Bronchial epithelial cell (primary cell): Measurements from ENCODE around the gene PDLIM7. TPM values are rescaled to one million over a fixed set of nuclear protein-coding genes. Genes with fewer than 3 reads are reported as not detected.
"Not testable (repeated sequence)": the region's sequence is repeated elsewhere in the genome, so short reads cannot be mapped to it uniquely, and the experiment has no call there.

Source experiments
- DNase-seq: peaks from one replicate; pipeline ENCODE4 v3.0.0-alpha.2; 2010; ENCODE audit warnings: low read depth
- FAIRE-seq: peaks from 2 replicates; lab custom pipeline; 2011; peaks lifted over from hg19 to GRCh38; lab: Jason Lieb, UNC
- H3K27me3 ChIP-seq: 2 replicates; pipeline ENCODE4 v1.5.1; 2011; ENCODE audit warnings: low read length; ENCODE audit not compliant: control insufficient read depth, insufficient read depth
- H3K36me3 ChIP-seq: 2 replicates; pipeline ENCODE4 v1.5.1; 2011; ENCODE audit warnings: low read length; ENCODE audit not compliant: control insufficient read depth, insufficient read depth
- H3K4me3 ChIP-seq: 2 replicates; pipeline ENCODE4 v1.5.1; 2011; ENCODE audit warnings: mild to moderate bottlenecking, low read depth, low read length, control low read depth
- total RNA-seq: library from RNA; depleted of rRNA; stranded (reverse); fragments of >200 nt; gene quantifications from 2 replicates; pipeline ENCODE4 v1.2.1, GENCODE V29; 2014
- TF ChIP-seq, protein P1 (sequence below): IDR thresholded peaks from 2 replicates; pipeline ENCODE4 v1.5.1; 2011; ENCODE audit warnings: mild to moderate bottlenecking, moderate library complexity, low read length, control low read depth, inconsistent platforms; ENCODE audit not compliant: insufficient read depth, severe bottlenecking

Gene PDLIM7
- total RNA-seq, 1 donor from 2014 or later: 19.5 TPM

- H3K4me3 ChIP-seq: no peak overlapping the region
- DNase-seq (no peak), FAIRE-seq (no peak)
- H3K36me3 ChIP-seq: peaks cover 66% of the 10 kb centered on the region
- TF ChIP-seq, protein P1, sequence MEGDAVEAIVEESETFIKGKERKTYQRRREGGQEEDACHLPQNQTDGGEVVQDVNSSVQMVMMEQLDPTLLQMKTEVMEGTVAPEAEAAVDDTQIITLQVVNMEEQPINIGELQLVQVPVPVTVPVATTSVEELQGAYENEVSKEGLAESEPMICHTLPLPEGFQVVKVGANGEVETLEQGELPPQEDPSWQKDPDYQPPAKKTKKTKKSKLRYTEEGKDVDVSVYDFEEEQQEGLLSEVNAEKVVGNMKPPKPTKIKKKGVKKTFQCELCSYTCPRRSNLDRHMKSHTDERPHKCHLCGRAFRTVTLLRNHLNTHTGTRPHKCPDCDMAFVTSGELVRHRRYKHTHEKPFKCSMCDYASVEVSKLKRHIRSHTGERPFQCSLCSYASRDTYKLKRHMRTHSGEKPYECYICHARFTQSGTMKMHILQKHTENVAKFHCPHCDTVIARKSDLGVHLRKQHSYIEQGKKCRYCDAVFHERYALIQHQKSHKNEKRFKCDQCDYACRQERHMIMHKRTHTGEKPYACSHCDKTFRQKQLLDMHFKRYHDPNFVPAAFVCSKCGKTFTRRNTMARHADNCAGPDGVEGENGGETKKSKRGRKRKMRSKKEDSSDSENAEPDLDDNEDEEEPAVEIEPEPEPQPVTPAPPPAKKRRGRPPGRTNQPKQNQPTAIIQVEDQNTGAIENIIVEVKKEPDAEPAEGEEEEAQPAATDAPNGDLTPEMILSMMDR: no peak
- no peaks in the 10 kb centered on the region for H3K27me3 ChIP-seq
These were observed 8.2 kb downstream of the PDLIM7 start for GRCh38 chr5:177489119-177489716.

DNA sequence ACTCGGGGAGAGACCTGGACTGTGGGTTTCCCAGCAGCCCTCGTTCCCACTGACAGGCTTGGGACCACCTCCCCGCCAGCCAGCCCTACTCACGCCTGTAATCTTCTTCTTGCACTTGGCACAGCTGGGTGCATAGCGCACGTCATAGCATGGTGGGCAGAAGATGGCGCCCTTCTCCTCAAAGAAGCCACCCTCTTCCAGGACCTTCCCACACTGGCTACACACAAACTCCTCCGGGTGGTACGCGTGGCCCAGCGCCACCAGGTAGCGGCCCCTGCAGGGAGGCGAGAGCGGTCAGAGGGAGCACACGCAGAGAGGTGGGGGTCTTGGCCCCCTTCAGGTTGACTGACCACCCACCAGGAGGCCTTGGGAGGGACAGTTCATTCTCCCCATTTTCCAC is 9.4 kb downstream of the PDLIM7 start:
- Histone ChIP-seq H3K27me3 (no peaks in the 10 kb centered on the region), H3K4me3 (no peak overlapping the region), H3K36me3 (peaks cover 67% of the 10 kb centered on the region)
- TF ChIP-seq, protein P1: no peak
- peak; percentile 83 for FAIRE-seq
- no peak for DNase-seq

DNA sequence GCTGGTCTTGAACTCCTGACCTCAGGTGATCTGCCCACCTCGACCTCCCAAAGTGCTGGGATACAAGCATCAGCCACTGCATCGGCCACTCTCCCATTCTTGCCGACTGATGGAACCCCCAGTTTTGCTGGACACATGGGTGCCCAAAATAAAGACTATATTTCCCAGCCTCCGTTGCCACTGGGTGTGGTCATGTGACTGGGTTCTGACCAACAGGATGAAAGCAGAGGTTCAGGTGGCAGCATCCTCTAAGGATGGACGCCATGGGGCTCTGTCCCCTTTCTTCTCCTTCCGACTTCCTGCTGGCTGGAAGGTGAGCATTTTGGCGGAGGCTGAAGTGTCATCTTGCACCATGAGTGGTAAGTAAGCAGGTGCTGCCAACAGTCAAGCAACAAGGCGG is 10.3 kb downstream of the PDLIM7 start:
- TF ChIP-seq, protein P1: no peak
- DNase-seq (no peak), FAIRE-seq (peak; percentile 76)
- peaks cover 61% of the 10 kb centered on the region for H3K36me3 ChIP-seq
- no peak overlapping the region for H3K4me3 ChIP-seq
- no peaks in the 10 kb centered on the region for H3K27me3 ChIP-seq

GRCh38 chr5:177486256-177486655 is 11.1 kb downstream of the PDLIM7 start:
- TF ChIP-seq, protein P1: no peak
- H3K36me3 ChIP-seq: peaks cover 61% of the 10 kb centered on the region
- H3K4me3 ChIP-seq: no peak overlapping the region
- DNase-seq (no peak), FAIRE-seq (no peak)
- H3K27me3 ChIP-seq: no peaks in the 10 kb centered on the region

GRCh38 chr5:177485753-177486152 is 11.7 kb downstream of the PDLIM7 start:
- not testable (repeated sequence) for H3K4me3 ChIP-seq, FAIRE-seq, DNase-seq, H3K27me3 ChIP-seq
- peaks cover 57% of the 10 kb centered on the region for H3K36me3 ChIP-seq

GRCh38 chr5:177484902-177485549 is 12.4 kb downstream of the PDLIM7 start:
- TF ChIP-seq, protein P1: no peak
- FAIRE-seq (no peak), DNase-seq (no peak)
- Histone ChIP-seq H3K36me3 (peaks cover 52% of the 10 kb centered on the region), H3K4me3 (no peak overlapping the region), H3K27me3 (no peaks in the 10 kb centered on the region)
